Cardiac muscle cell (in vitro differentiated cells and primary cell): ENCODE data around the gene MEGF9. TPM values are rescaled to one million over a fixed set of nuclear protein-coding genes. Genes with fewer than 3 reads are reported as not detected.
A peak's percentile ranks its signal among the peaks of the same experiment; 100 is the strongest.

Experiments
- DNase-seq, 2 donors: peaks; one replicate each; pipeline versions ENCODE4 v3.0.0 to v3.0.0-alpha.2; 2010 to 2017; ENCODE audit warnings: low read depth in 1 of 2, low spot score in 1 of 2
- H3K27ac ChIP-seq: fragments of 200-600 bp; sonication (generic); 2 replicates; pipeline ENCODE4 v1.5.1; 2016
- H3K27me3 ChIP-seq: fragments of 200-600 bp; sonication (generic); 2 replicates; pipeline ENCODE4 v1.6.0; 2016; ENCODE audit warnings: control low read depth
- H3K36me3 ChIP-seq: fragments of 200-600 bp; sonication (generic); 2 replicates; pipeline ENCODE4 v1.5.1; 2016; ENCODE audit warnings: control low read depth
- H3K4me1 ChIP-seq: fragments of 200-600 bp; sonication (generic); 2 replicates; pipeline ENCODE4 v1.8.1; 2017; ENCODE audit warnings: low read depth, mild to moderate bottlenecking, mixed run types
- H3K4me3 ChIP-seq: fragments of 200-600 bp; sonication (generic); 2 replicates; pipeline ENCODE4 v1.5.1; 2016; ENCODE audit warnings: mild to moderate bottlenecking
- H3K9me3 ChIP-seq: fragments of 200-600 bp; sonication (generic); 2 replicates; pipeline ENCODE4 v1.5.1; 2017; ENCODE audit warnings: low read depth, mild to moderate bottlenecking, control low read depth
- polyA plus RNA-seq: library from polyadenylated mRNA; unstranded; fragments of >200 nt; fragmentation: Nextera tagmentation; extraction: Ambion mirVana; gene quantifications from 2 replicates; pipeline ENCODE4 v1.2.1, GENCODE V29; 2016
- total RNA-seq: library from RNA; depleted of rRNA; stranded (reverse); fragments of >200 nt; gene quantifications from 2 replicates; pipeline ENCODE4 v1.2.3, GENCODE V29; 2016
- TF ChIP-seq, protein P1 (sequence below): IDR thresholded peaks from 2 replicates; pipeline ENCODE4 v1.5.1; 2012; ENCODE audit warnings: low read depth, mild to moderate bottlenecking, low read length

The MEGF9 gene
- total and polyA plus RNA-seq, 2 experiments from 2014 or later: 0.60 to 1.8 TPM

GRCh38 chr9:120742951-120743416 is 28.7 kb upstream of the MEGF9 start:
- Histone ChIP-seq H3K4me1 (no peaks in the 10 kb centered on the region), H3K27me3 (no peaks in the 10 kb centered on the region), H3K36me3 (no peaks in the 10 kb centered on the region), H3K4me3 (no peak overlapping the region), H3K9me3 (no peaks in the 10 kb centered on the region), H3K27ac (no peak overlapping the region)
- peak; percentile 30 to 42 for DNase-seq
- TF ChIP-seq, protein P1, sequence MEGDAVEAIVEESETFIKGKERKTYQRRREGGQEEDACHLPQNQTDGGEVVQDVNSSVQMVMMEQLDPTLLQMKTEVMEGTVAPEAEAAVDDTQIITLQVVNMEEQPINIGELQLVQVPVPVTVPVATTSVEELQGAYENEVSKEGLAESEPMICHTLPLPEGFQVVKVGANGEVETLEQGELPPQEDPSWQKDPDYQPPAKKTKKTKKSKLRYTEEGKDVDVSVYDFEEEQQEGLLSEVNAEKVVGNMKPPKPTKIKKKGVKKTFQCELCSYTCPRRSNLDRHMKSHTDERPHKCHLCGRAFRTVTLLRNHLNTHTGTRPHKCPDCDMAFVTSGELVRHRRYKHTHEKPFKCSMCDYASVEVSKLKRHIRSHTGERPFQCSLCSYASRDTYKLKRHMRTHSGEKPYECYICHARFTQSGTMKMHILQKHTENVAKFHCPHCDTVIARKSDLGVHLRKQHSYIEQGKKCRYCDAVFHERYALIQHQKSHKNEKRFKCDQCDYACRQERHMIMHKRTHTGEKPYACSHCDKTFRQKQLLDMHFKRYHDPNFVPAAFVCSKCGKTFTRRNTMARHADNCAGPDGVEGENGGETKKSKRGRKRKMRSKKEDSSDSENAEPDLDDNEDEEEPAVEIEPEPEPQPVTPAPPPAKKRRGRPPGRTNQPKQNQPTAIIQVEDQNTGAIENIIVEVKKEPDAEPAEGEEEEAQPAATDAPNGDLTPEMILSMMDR: peak; percentile 64

- Histone ChIP-seq H3K4me3 (no peak overlapping the region), H3K4me1 (no peaks in the 10 kb centered on the region), H3K27ac (no peak overlapping the region), H3K9me3 (no peaks in the 10 kb centered on the region), H3K27me3 (no peaks in the 10 kb centered on the region), H3K36me3 (no peaks in the 10 kb centered on the region)
- TF ChIP-seq, protein P1: no peak
- DNase-seq: no peak
Measured at GRCh38 chr9:120741701-120742100, 27.4 kb upstream of the MEGF9 start.

GRCh38 chr9:120741191-120741590 is 26.9 kb upstream of the MEGF9 start:
- Histone ChIP-seq H3K4me3 (no peak overlapping the region), H3K27me3 (no peaks in the 10 kb centered on the region), H3K36me3 (no peaks in the 10 kb centered on the region), H3K4me1 (no peaks in the 10 kb centered on the region), H3K9me3 (no peaks in the 10 kb centered on the region), H3K27ac (no peak overlapping the region)
- TF ChIP-seq, protein P1: no peak
- no peak for DNase-seq

DNA sequence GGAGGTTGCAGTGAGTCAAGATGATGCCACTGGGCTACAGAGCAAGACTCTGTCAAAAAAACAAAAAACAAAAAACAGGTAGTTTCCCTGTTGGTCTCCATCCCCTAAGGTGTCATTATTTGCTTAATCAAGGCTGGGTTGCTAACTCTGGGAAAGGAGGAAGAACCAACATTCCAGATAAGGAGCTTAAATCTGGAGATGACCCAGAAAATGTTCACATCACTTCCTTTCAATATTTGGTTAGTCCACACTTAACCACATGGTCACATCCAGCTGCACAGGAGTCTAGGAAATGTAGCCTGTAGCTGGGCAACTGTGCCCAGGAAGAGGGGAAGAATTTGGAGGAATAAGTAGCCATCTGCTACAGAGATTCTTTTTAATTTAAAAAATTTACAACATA is 25.9 kb upstream of the MEGF9 start:
- no peaks in the 10 kb centered on the region for H3K27me3 ChIP-seq
- H3K27ac ChIP-seq: no peak overlapping the region
- TF ChIP-seq, protein P1: no peak
- H3K9me3 ChIP-seq: no peaks in the 10 kb centered on the region
- H3K4me3 ChIP-seq: no peak overlapping the region
- H3K36me3 ChIP-seq: no peaks in the 10 kb centered on the region
- no peaks in the 10 kb centered on the region for H3K4me1 ChIP-seq
- peak in 1 of 2 donors; percentile 60 for DNase-seq

DNA sequence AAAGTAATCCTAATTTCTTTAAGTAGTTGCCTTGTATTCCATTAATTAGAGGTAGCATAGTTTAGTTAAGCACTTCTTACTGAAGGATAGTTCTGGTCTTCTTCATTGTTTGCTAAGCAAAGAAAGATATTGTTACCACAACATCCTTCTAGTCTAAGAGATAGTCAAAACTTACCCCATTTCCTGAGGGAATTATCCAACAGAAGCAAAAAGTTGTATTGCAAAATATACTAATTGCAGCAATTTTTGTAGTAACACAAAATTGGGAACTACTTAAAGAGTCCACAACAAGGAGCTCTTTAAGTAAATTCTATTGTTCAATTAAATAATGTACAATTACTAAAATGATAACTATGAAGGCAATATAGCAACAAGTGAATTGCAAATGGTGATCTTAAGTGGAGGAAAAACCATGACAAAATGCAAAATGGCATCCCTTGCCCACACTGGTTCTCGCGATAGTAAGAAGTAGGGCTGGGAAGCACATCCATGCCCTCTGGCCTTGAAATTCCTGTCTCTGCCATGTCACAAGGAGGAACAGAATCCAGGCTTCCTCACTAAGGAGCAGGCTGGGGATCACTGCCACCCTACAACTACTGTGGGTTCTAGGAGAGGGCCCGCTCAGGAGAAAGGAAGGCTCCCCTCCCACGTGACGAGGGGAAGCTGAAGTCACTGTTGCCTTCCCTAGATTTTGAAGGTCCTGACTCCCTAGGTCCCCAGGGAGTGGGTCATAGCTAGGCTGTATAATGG is 23.3 kb upstream of the MEGF9 start:
- DNase-seq: no peak
- no peak overlapping the region for H3K4me3 ChIP-seq
- H3K4me1 ChIP-seq: peaks cover 4% of the 10 kb centered on the region
- H3K27me3 ChIP-seq: no peaks in the 10 kb centered on the region
- H3K27ac ChIP-seq: no peak overlapping the region
- no peaks in the 10 kb centered on the region for H3K9me3 ChIP-seq
- TF ChIP-seq, protein P1: no peak
- no peaks in the 10 kb centered on the region for H3K36me3 ChIP-seq
